HepG2 (cell line): ENCODE measurements around the gene COQ7. TPM values are rescaled to one million over a fixed set of nuclear protein-coding genes. Genes with fewer than 3 reads are reported as not detected.

Experiments used
- ATF7-NPFF ChIP-seq: sonication (generic); formaldehyde crosslinking; IDR thresholded peaks from 2 replicates; pipeline ENCODE4 v1.8.1; 2023; ENCODE audit warnings: mild to moderate bottlenecking, low read depth, missing genetic modification reagents, moderate library complexity
- CBFB ChIP-seq: sonication (generic); formaldehyde crosslinking; IDR thresholded peaks from 2 replicates; pipeline ENCODE4 v1.4.0; 2020; ENCODE audit warnings: missing genetic modification reagents
- FOXA1 ChIP-seq, 2 experiments: fragments of 450-650 bp in 1 of 2; sonication (generic) in 1 of 2; formaldehyde crosslinking in 1 of 2; IDR thresholded peaks; 2 replicates each; pipeline versions ENCODE4 v1.4.0 to v1.6.1; 2016 to 2020; ENCODE audit warnings: missing genetic modification reagents in 1 of 2
- KDM6A ChIP-seq: IDR thresholded peaks from 2 replicates; pipeline ENCODE4 v1.6.1; 2016; ENCODE audit warnings: low read depth
- MYC ChIP-seq: sonication (generic); formaldehyde crosslinking; IDR thresholded peaks from 2 replicates; pipeline ENCODE4 v1.9.0; 2021; ENCODE audit warnings: missing genetic modification reagents, borderline replicate concordance
- PCBP2 ChIP-seq: fragments of 200-400 bp; formaldehyde crosslinking; optimal IDR thresholded peaks from 2 replicates; pipeline ENCODE3; 2018; ENCODE audit warnings: low read length, low read depth; ENCODE audit not compliant: poor library complexity, severe bottlenecking
- POLR2AphosphoS2 ChIP-seq: IDR thresholded peaks from 2 replicates; pipeline ENCODE4 v1.6.1; 2011; ENCODE audit warnings: low read depth, low read length, improper control_type of control experiment
- RFXAP ChIP-seq: sonication (generic); formaldehyde crosslinking; IDR thresholded peaks from 2 replicates; pipeline ENCODE4 v1.4.0; 2020; ENCODE audit warnings: missing genetic modification reagents, borderline replicate concordance
- SP4 ChIP-seq: sonication (generic); formaldehyde crosslinking; IDR thresholded peaks from 2 replicates; pipeline ENCODE4 v1.8.1; 2023; ENCODE audit warnings: mild to moderate bottlenecking, missing genetic modification reagents
- SUZ12 ChIP-seq: fragments of 150-350 bp; IDR thresholded peaks from 2 replicates; pipeline ENCODE4 v1.6.1; 2014; ENCODE audit warnings: low read depth, low read length
- ZFP36L2 ChIP-seq: sonication (generic); formaldehyde crosslinking; IDR thresholded peaks from 2 replicates; pipeline ENCODE4 v1.4.0; 2020; ENCODE audit warnings: missing genetic modification reagents
- ZNF274 ChIP-seq: sonication (generic); formaldehyde crosslinking; IDR thresholded peaks from 2 replicates; pipeline ENCODE4 v1.5.1; 2020; ENCODE audit warnings: mild to moderate bottlenecking, missing genetic modification reagents
- ZNF296 ChIP-seq: sonication (generic); formaldehyde crosslinking; conservative IDR thresholded peaks from 2 replicates; pipeline ENCODE4 v1.5.0; 2020; ENCODE audit warnings: mild to moderate bottlenecking, missing genetic modification reagents
- ZNF556 ChIP-seq: sonication (generic); formaldehyde crosslinking; IDR thresholded peaks from 2 replicates; pipeline ENCODE4 v1.4.0; 2020; ENCODE audit warnings: mild to moderate bottlenecking, missing genetic modification reagents, borderline replicate concordance
- ZNF761 ChIP-seq: sonication (generic); formaldehyde crosslinking; conservative IDR thresholded peaks from 2 replicates; pipeline ENCODE4 v1.4.0; 2020; ENCODE audit warnings: mild to moderate bottlenecking, missing genetic modification reagents
- polyA plus RNA-seq, 8 experiments: library from polyadenylated mRNA; depleted of rRNA in 3 of 8; stranded (reverse) in 7 of 8; unstranded in 1 of 8; fragments of >200 nt; fragmentation: Illumina TruSeq in 4 of 8; extraction: Trizol in 4 of 8; gene quantifications; 2 replicates each; pipeline versions ENCODE4 v1.2.1 to v1.2.3, GENCODE V29; 2011 to 2016; ENCODE audit warnings: low read depth in 4 of 8, missing spikeins in 1 of 8, mixed read lengths in 1 of 8; ENCODE audit not compliant: insufficient read depth in 1 of 8
- total RNA-seq, 5 experiments: library from RNA; depleted of rRNA; stranded (reverse); fragments of >200 nt; fragmentation: Illumina TruSeq; extraction: Trizol; gene quantifications; 2 replicates each; pipeline ENCODE4 v1.2.3, GENCODE V29; 2016; ENCODE audit warnings: low read depth in 1 of 5
- TF ChIP-seq, protein P1 (sequence below): sonication (generic); formaldehyde crosslinking; IDR thresholded peaks from 2 replicates; pipeline ENCODE4 v1.4.0; 2020; ENCODE audit warnings: missing genetic modification reagents, borderline replicate concordance
- TF ChIP-seq, protein P2 (sequence below): sonication (generic); formaldehyde crosslinking; IDR thresholded peaks from 2 replicates; pipeline ENCODE4 v1.8.1; 2023; ENCODE audit warnings: missing genetic modification reagents, inconsistent platforms, borderline replicate concordance
- TF ChIP-seq, protein P3 (sequence below): sonication (generic); formaldehyde crosslinking; IDR thresholded peaks from 2 replicates; pipeline ENCODE4 v1.5.1; 2020; ENCODE audit warnings: mild to moderate bottlenecking, missing genetic modification reagents
- TF ChIP-seq, protein P4 (sequence below): sonication (generic); formaldehyde crosslinking; conservative IDR thresholded peaks from 2 replicates; pipeline ENCODE4 v1.8.0; 2022; ENCODE audit warnings: missing genetic modification reagents

Gene COQ7
- total and polyA plus RNA-seq, 2 of the 13 experiments (the other 11 are each of a cell fraction or from before 2014, with no cell fraction given): 20.1 to 45.7 TPM

DNA sequence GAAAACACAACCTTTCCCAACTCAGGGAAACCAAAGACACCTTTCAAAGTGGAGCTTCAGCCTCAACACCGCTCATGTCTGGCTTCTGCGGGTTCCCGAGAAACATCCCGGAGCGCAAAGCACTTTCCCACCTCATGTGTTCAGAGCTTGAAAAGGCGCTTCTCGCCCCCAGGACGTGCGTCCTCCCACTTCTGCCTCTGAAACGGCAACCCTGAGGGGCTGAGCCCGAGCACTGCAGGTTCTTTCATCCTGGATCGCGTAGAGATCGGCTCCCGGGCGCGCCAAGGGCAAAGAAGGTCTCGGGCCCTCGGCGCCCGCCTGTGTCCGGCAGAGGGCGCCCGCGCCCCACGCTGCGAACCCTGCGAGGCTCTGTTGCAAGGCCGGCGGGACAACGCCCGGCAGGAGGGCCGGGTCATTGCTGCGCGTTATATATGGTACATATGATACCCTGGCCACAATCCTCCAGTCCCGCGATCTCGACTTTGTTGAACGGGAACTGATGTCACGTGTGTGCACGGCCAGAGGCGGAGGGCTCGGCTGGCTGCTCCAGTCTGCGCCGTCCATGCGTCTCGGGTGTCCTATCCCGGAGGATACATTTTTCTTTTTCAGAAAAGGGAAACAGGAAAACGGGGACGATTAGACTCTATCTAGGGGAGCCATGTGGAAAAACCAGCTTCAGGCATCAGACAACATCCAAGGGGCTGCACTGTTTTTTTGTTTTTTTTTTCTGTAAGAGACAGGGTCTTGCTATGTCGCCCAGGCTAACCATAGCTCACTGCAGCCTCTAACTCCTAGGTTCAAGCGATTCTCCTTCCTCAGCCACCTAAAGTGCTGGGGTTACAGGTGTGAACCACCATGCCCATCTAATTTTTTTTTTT is 19.1 kb downstream of the COQ7 start (continued):
- TF ChIP-seq ZNF761 (CRISPR knock-in tag) (0 out of 2 replicates have a peak, but pooled peaks have one; percentile 71), SP4 (CRISPR knock-in tag) (peak; percentile 54; the same call in 1 of the 2 replicates), RFXAP (CRISPR knock-in tag) (peak; percentile 93; the same call in 1 of the 2 replicates), POLR2AphosphoS2 (no peak), FOXA1 (IDR thresholded peaks at IDR 0.05) (no peak), FOXA1 (CRISPR knock-in tag; IDR thresholded peaks at IDR 0.05) (peak; percentile 73), ZFP36L2 (no peak), ATF7-NPFF (CRISPR knock-in tag) (no peak), ZNF556 (peak; percentile 89), CBFB (CRISPR knock-in tag) (peak; percentile 89), ZNF274 (peak; percentile 84), ZNF296 (no peak), PCBP2 (no peak), SUZ12 (peak; percentile 34), MYC (CRISPR knock-in tag) (peak; percentile 89), KDM6A (0 out of 2 replicates have a peak, but pooled peaks have one; percentile 25)
- TF ChIP-seq, protein P1, sequence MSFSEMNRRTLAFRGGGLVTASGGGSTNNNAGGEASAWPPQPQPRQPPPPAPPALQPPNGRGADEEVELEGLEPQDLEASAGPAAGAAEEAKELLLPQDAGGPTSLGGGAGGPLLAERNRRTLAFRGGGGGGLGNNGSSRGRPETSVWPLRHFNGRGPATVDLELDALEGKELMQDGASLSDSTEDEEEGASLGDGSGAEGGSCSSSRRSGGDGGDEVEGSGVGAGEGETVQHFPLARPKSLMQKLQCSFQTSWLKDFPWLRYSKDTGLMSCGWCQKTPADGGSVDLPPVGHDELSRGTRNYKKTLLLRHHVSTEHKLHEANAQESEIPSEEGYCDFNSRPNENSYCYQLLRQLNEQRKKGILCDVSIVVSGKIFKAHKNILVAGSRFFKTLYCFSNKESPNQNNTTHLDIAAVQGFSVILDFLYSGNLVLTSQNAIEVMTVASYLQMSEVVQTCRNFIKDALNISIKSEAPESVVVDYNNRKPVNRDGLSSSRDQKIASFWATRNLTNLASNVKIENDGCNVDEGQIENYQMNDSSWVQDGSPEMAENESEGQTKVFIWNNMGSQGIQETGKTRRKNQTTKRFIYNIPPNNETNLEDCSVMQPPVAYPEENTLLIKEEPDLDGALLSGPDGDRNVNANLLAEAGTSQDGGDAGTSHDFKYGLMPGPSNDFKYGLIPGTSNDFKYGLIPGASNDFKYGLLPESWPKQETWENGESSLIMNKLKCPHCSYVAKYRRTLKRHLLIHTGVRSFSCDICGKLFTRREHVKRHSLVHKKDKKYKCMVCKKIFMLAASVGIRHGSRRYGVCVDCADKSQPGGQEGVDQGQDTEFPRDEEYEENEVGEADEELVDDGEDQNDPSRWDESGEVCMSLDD (CRISPR knock-in tag): peak; percentile 74; the same call in 1 of the 2 replicates
- TF ChIP-seq, protein P2, sequence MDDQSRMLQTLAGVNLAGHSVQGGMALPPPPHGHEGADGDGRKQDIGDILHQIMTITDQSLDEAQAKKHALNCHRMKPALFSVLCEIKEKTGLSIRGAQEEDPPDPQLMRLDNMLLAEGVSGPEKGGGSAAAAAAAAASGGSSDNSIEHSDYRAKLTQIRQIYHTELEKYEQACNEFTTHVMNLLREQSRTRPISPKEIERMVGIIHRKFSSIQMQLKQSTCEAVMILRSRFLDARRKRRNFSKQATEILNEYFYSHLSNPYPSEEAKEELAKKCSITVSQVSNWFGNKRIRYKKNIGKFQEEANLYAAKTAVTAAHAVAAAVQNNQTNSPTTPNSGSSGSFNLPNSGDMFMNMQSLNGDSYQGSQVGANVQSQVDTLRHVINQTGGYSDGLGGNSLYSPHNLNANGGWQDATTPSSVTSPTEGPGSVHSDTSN: no peak
- TF ChIP-seq, protein P3, sequence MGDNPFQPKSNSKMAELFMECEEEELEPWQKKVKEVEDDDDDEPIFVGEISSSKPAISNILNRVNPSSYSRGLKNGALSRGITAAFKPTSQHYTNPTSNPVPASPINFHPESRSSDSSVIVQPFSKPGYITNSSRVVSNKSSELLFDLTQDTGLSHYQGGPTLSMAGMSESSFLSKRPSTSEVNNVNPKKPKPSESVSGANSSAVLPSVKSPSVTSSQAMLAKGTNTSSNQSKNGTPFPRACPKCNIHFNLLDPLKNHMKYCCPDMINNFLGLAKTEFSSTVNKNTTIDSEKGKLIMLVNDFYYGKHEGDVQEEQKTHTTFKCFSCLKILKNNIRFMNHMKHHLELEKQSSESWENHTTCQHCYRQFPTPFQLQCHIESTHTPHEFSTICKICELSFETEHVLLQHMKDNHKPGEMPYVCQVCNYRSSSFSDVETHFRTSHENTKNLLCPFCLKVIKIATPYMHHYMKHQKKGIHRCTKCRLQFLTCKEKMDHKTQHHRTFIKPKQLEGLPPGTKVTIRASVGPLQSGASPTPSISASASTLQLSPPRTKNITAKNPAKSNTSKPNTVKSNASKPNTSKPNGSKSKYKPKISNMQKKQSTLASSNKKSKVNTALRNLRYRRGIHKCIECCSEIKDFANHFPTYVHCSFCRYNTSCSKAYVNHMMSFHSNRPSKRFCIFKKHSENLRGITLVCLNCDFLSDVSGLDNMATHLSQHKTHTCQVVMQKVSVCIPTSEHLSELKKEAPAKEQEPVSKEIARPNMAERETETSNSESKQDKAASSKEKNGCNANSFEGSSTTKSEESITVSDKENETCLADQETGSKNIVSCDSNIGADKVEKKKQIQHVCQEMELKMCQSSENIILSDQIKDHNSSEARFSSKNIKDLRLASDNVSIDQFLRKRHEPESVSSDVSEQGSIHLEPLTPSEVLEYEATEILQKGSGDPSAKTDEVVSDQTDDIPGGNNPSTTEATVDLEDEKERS (CRISPR knock-in tag): peak; percentile 90
- TF ChIP-seq, protein P4, sequence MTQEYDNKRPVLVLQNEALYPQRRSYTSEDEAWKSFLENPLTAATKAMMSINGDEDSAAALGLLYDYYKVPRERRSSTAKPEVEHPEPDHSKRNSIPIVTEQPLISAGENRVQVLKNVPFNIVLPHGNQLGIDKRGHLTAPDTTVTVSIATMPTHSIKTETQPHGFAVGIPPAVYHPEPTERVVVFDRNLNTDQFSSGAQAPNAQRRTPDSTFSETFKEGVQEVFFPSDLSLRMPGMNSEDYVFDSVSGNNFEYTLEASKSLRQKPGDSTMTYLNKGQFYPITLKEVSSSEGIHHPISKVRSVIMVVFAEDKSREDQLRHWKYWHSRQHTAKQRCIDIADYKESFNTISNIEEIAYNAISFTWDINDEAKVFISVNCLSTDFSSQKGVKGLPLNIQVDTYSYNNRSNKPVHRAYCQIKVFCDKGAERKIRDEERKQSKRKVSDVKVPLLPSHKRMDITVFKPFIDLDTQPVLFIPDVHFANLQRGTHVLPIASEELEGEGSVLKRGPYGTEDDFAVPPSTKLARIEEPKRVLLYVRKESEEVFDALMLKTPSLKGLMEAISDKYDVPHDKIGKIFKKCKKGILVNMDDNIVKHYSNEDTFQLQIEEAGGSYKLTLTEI (CRISPR knock-in tag): no peak
